ENCODE measurements around the gene ENPP7.

ENPP7 gene

GRCh38 chr17:79683365-79683764 lies 47.4 kb upstream of the ENPP7 start:
- H3K4me2 ChIP-seq (ENCODE audit: low read depth, low read length, poor library complexity, severe bottlenecking): no peak overlapping the region
- H3K9me3 ChIP-seq (ENCODE audit: insufficient read depth, low read length): no peaks in the 10 kb centered on the region
- no peaks in the 10 kb centered on the region for H3K27me3 ChIP-seq (ENCODE audit: low read length)
- no peak for TF ChIP-seq EZH2phosphoT487 (conservative IDR thresholded peaks at IDR 0.05; ENCODE audit: low read length)
- TF ChIP-seq CTCF (IDR thresholded peaks at IDR 0.05; ENCODE audit: insufficient read depth, low read length, poor library complexity, severe bottlenecking): no peak
- H4K20me1 ChIP-seq (ENCODE audit: low read depth, low read length): no peaks in the 10 kb centered on the region
- no peak overlapping the region for H2AFZ ChIP-seq (ENCODE audit: low read depth, low read length, severe bottlenecking)
- H3K36me3 ChIP-seq (ENCODE audit: low read length): no peaks in the 10 kb centered on the region
- no peaks in the 10 kb centered on the region for H3K9me2 ChIP-seq (replicated peaks; ENCODE audit: insufficient read depth, low read length)
- no peak overlapping the region for H3K27ac ChIP-seq (ENCODE audit: low read depth, low read length)
- no peaks in the 10 kb centered on the region for H3K79me2 ChIP-seq (ENCODE audit: insufficient read depth, low read length)
- no peak overlapping the region for H3K9ac ChIP-seq (ENCODE audit: low read length)
- H3K4me3 ChIP-seq (ENCODE audit: insufficient read depth, low read length, poor library complexity, severe bottlenecking): no peak overlapping the region
- no peaks in the 10 kb centered on the region for H3F3A ChIP-seq (ENCODE audit: insufficient read depth)

GRCh38 chr17:79684132-79684985 lies 46.4 kb upstream of the ENPP7 start:
- H3K4me3 ChIP-seq (ENCODE audit: insufficient read depth, low read length, poor library complexity, severe bottlenecking): no peak overlapping the region
- no peaks in the 10 kb centered on the region for H3F3A ChIP-seq (ENCODE audit: insufficient read depth)
- no peak overlapping the region for H2AFZ ChIP-seq (ENCODE audit: low read depth, low read length, severe bottlenecking)
- H3K9me3 ChIP-seq (ENCODE audit: insufficient read depth, low read length): no peaks in the 10 kb centered on the region
- H3K9me2 ChIP-seq (replicated peaks; ENCODE audit: insufficient read depth, low read length): no peaks in the 10 kb centered on the region
- H3K4me2 ChIP-seq (ENCODE audit: low read depth, low read length, poor library complexity, severe bottlenecking): no peak overlapping the region
- no peak overlapping the region for H3K27ac ChIP-seq (ENCODE audit: low read depth, low read length)
- H4K20me1 ChIP-seq (ENCODE audit: low read depth, low read length): no peaks in the 10 kb centered on the region
- no peak overlapping the region for H3K9ac ChIP-seq (ENCODE audit: low read length)
- H3K79me2 ChIP-seq (ENCODE audit: insufficient read depth, low read length): no peaks in the 10 kb centered on the region
- H3K36me3 ChIP-seq (ENCODE audit: low read length): no peaks in the 10 kb centered on the region
- H3K27me3 ChIP-seq (ENCODE audit: low read length): no peaks in the 10 kb centered on the region
- no peak for TF ChIP-seq EZH2phosphoT487 (conservative IDR thresholded peaks at IDR 0.05; ENCODE audit: low read length)
- TF ChIP-seq CTCF (IDR thresholded peaks at IDR 0.05; ENCODE audit: insufficient read depth, low read length, poor library complexity, severe bottlenecking): no peak

GRCh38 chr17:79685121-79685520 lies 45.6 kb upstream of the ENPP7 start:
- Histone ChIP-seq H3F3A (ENCODE audit: insufficient read depth) (no peaks in the 10 kb centered on the region), H3K4me2 (ENCODE audit: low read depth, low read length, poor library complexity, severe bottlenecking) (no peak overlapping the region), H3K9me2 (replicated peaks; ENCODE audit: insufficient read depth, low read length) (no peaks in the 10 kb centered on the region), H3K79me2 (ENCODE audit: insufficient read depth, low read length) (no peaks in the 10 kb centered on the region), H3K36me3 (ENCODE audit: low read length) (no peaks in the 10 kb centered on the region), H3K27ac (ENCODE audit: low read depth, low read length) (no peak overlapping the region), H3K4me3 (ENCODE audit: insufficient read depth, low read length, poor library complexity, severe bottlenecking) (no peak overlapping the region), H4K20me1 (ENCODE audit: low read depth, low read length) (no peaks in the 10 kb centered on the region), H2AFZ (ENCODE audit: low read depth, low read length, severe bottlenecking) (no peak overlapping the region), H3K9me3 (ENCODE audit: insufficient read depth, low read length) (no peaks in the 10 kb centered on the region), H3K9ac (ENCODE audit: low read length) (no peak overlapping the region), H3K27me3 (ENCODE audit: low read length) (no peaks in the 10 kb centered on the region)
- TF ChIP-seq EZH2phosphoT487 (conservative IDR thresholded peaks at IDR 0.05; ENCODE audit: low read length): no peak
- TF ChIP-seq CTCF (IDR thresholded peaks at IDR 0.05; ENCODE audit: insufficient read depth, low read length, poor library complexity, severe bottlenecking): no peak
